ENCODE data around the gene KCNN1.
A peak's percentile ranks its signal among the peaks of the same experiment; 100 is the strongest.

KCNN1 gene

DNA sequence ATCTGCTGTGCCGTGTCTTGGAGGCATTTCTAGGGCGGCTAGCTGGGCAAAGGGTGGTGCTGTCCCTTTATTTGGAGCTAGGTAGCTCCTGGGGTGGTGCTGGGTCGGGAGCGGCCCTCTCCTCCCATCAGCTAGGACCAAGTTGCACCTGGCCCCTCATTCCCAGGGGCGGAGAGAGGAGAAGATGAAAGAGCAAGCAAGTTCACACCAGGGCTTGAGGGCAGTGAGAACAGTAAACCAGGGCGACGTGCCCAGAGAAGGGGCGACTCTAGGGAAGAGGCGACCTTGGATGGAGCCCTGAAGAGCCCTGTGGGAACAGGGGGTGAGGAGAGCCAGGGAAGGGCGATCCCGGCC is 17.0 kb upstream of the KCNN1 start (continued):
- TF ChIP-seq ZNF664 (tag by site-specific recombination; IDR thresholded peaks at IDR 0.05) (no peak), BCL11A (tag by site-specific recombination; IDR thresholded peaks at IDR 0.05; ENCODE audit: low read depth) (no peak), ZNF362 (tag by site-specific recombination; IDR thresholded peaks at IDR 0.05) (no peak), ZNF626 (tag by site-specific recombination; IDR thresholded peaks at IDR 0.05) (no peak), ZEB2 (tag by site-specific recombination; IDR thresholded peaks at IDR 0.05) (no peak; the same call in 1 of the 2 replicates), WT1 (tag by site-specific recombination; IDR thresholded peaks at IDR 0.05) (no peak), HOXA7 (CRISPR knock-in tag; IDR thresholded peaks at IDR 0.05; ENCODE audit: borderline replicate concordance) (no peak), ZNF2 (tag by site-specific recombination; IDR thresholded peaks at IDR 0.05) (no peak)

DNA sequence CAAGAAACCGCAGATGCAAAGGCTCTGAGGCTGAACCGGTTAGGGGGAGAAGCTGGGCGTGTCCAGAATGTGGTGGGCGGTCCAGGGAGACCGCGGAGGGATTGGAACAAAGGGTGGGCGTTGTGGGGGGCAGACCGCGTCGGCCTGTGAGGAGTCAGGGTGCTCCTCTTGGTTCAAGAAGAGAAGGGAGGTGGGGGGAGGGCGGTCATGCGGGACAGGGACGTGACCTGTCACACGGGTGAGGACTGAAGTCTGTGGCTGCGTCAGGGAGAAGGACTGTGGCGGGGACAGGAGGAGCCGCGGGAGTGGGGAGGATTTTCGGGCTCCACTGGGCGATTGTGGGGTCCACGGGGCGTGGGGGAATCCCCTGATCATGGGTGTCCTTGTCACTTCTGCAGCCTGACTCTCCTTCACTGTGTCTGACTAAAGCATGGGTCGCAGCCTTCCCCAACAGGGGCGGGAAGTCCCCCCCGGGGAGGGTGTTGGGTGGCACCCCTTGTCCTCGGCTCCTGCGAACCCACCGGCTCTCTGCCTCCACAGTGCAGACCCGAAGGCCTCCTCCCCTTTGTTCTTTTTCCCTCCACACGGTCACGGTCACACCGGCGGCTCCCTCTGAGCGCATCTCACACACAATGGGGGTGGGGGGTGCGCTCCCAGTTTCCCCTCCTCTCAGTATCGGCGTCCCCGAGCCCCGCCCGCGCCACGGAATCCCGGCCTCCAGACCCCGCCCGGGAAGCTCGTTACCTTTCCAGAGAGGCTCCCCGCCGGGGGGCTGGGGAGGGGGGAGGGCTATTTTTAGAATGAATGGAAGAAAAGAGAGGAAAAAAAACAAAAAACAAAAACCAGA is 16.4 kb upstream of the KCNN1 start:
- CTCF ChIA-PET: interaction anchor here (0.6 to 9.4 kb wide), 3 partner anchors 12 to 459 kb away, joined by 3 to 92 read pairs (median 4); no protein-coding TSS in a partner anchor
- Histone ChIP-seq H3K36me3 (ENCODE audit: control insufficient read depth in 2 of 2, insufficient read depth in 1 of 2, low read length in 2 of 2) (no peaks in the 10 kb centered on the region), H3K9me3 (ENCODE audit: control insufficient read depth, insufficient read depth, low read depth, low read length) (no peaks in the 10 kb centered on the region), H3K4me3 (ENCODE audit: low read depth, low read length) (no peak overlapping the region; the same call in 1 of the 2 replicates), H3K4me1 (ENCODE audit: control insufficient read depth, insufficient read depth, low read length) (peaks cover 6% of the 10 kb centered on the region; the same call in 1 of the 2 replicates), H3K27ac (ENCODE audit: extremely low read depth, low read depth, low read length) (no peak overlapping the region)
- POLR2A ChIA-PET: interaction anchor here (0.5 to 0.7 kb wide), 2 partner anchors 270 to 448 kb away, joined by 3 to 12 read pairs; no protein-coding TSS in a partner anchor
- TF ChIP-seq ZBTB17 (tag by site-specific recombination; IDR thresholded peaks at IDR 0.05): 0 out of 2 replicates have a peak, but pooled peaks have one; percentile 21
- TF ChIP-seq PATZ1 (tag by site-specific recombination; IDR thresholded peaks at IDR 0.05): peak; percentile 83
- TF ChIP-seq ZBTB20 (tag by site-specific recombination; IDR thresholded peaks at IDR 0.05): 0 out of 2 replicates have a peak, but pooled peaks have one; percentile 3
- TF ChIP-seq ZNF302 (tag by site-specific recombination; IDR thresholded peaks at IDR 0.05; ENCODE audit: low read depth): no peak
- TF ChIP-seq ZNF76 (tag by site-specific recombination; IDR thresholded peaks at IDR 0.05; ENCODE audit: borderline replicate concordance, low read depth): 0 out of 2 replicates have a peak, but pooled peaks have one; percentile 7
- TF ChIP-seq GLIS2 (tag by site-specific recombination; IDR thresholded peaks at IDR 0.05): peak; percentile 92
- 0 out of 2 replicates have a peak, but pooled peaks have one; percentile 38 for TF ChIP-seq ZIC2 (tag by site-specific recombination; IDR thresholded peaks at IDR 0.05)
- TF ChIP-seq ZNF174 (tag by site-specific recombination; IDR thresholded peaks at IDR 0.05): no peak
- peak; percentile 96 for TF ChIP-seq ZFHX2 (tag by site-specific recombination; conservative IDR thresholded peaks at IDR 0.05)
- TF ChIP-seq KLF9 (tag by site-specific recombination; IDR thresholded peaks at IDR 0.05; ENCODE audit: low read depth): peak; percentile 91
- TF ChIP-seq ZBTB26 (tag by site-specific recombination; optimal IDR thresholded peaks at IDR 0.05): peak; percentile 51
- 0 out of 2 replicates have a peak, but pooled peaks have one; percentile 53 for TF ChIP-seq SP7 (tag by site-specific recombination; IDR thresholded peaks at IDR 0.05)
- TF ChIP-seq, protein P1, sequence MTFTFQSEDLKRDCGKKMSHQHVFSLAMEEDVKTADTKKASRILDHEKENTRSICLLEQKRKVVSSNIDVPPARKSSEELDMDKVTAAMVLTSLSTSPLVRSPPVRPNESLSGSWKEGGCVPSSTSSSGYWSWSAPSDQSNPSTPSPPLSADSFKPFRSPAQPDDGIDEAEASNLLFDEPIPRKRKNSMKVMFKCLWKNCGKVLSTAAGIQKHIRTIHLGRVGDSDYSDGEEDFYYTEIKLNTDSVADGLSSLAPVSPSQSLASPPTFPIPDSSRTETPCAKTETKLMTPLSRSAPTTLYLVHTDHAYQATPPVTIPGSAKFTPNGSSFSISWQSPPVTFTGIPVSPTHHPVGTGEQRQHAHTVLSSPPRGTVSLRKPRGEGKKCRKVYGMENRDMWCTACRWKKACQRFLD (tag by site-specific recombination; IDR thresholded peaks at IDR 0.05): no peak
- TF ChIP-seq ZNF366 (tag by site-specific recombination; conservative IDR thresholded peaks at IDR 0.05): peak; percentile 39; the same call in 1 of the 2 replicates
- TF ChIP-seq ZNF335 (tag by site-specific recombination; conservative IDR thresholded peaks at IDR 0.05): peak; percentile 59
- peak; percentile 60; the same call in 1 of the 2 replicates for TF ChIP-seq ZNF394 (tag by site-specific recombination; IDR thresholded peaks at IDR 0.05; ENCODE audit: borderline replicate concordance)
- TF ChIP-seq KLF8 (tag by site-specific recombination; IDR thresholded peaks at IDR 0.05): peak; percentile 42; the same call in 1 of the 2 replicates
- TF ChIP-seq ZNF658 (tag by site-specific recombination; IDR thresholded peaks at IDR 0.05): no peak
- no peak for TF ChIP-seq ZNF707 (tag by site-specific recombination; IDR thresholded peaks at IDR 0.05)
- peak; percentile 88 for TF ChIP-seq ZNF623 (tag by site-specific recombination; IDR thresholded peaks at IDR 0.05)
- 0 out of 2 replicates have a peak, but pooled peaks have one; percentile 16 for TF ChIP-seq ZNF561 (tag by site-specific recombination; IDR thresholded peaks at IDR 0.05; ENCODE audit: borderline replicate concordance)
- TF ChIP-seq EGR2 (tag by site-specific recombination; IDR thresholded peaks at IDR 0.05; ENCODE audit: low read depth): peak; percentile 89
- TF ChIP-seq SP2 (tag by site-specific recombination; IDR thresholded peaks at IDR 0.05): peak; percentile 70

Measured in HEK293 (cell line).